ENCODE data around the gene FADD. TPM values are rescaled to one million over a fixed set of nuclear protein-coding genes. Genes with fewer than 3 reads are reported as not detected.

FADD gene
- total and polyA plus RNA-seq, 2 experiments from 2014 or later = 30.1 to 37.1 TPM

DNA sequence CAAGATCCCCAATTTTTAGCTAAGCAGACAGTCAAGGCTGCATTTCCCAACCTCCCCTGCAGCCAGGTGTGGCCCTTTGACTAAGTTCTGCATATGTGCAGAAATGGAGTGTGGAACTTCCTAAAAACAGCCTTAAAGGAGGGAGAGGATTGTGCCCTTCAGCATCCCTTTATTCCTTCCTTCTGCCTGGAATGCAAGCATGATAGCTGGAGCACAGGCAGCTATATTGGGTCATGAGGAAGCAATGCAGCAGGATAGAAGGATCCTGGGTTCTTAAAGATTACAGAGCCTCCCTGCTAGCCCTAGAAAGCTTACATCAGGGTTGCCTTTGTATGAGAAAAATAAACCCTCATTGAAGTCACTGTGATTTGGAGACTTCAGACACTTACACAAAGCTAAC lies 29.9 kb downstream of the FADD start:
- H3K36me3 ChIP-seq = no peaks in the 10 kb centered on the region
- no peak overlapping the region for H3K4me3 ChIP-seq
- no peak for DNase-seq (ENCODE audit: low read depth in 1 of 2, low spot score in 1 of 2)
- no peaks in the 10 kb centered on the region for H3K27me3 ChIP-seq
- H3K9me3 ChIP-seq (ENCODE audit: low read depth) = no peaks in the 10 kb centered on the region
- no peak for TF ChIP-seq CTCF (IDR thresholded peaks at IDR 0.05; ENCODE audit: low read depth, low read length)
- no peaks in the 10 kb centered on the region for H3K4me1 ChIP-seq (ENCODE audit: low read depth)
- H3K27ac ChIP-seq = no peak overlapping the region

- Histone ChIP-seq H3K9me3 (ENCODE audit: low read depth) (no peaks in the 10 kb centered on the region), H3K4me3 (no peak overlapping the region), H3K4me1 (ENCODE audit: low read depth) (no peaks in the 10 kb centered on the region), H3K36me3 (no peaks in the 10 kb centered on the region), H3K27ac (no peak overlapping the region), H3K27me3 (no peaks in the 10 kb centered on the region)
- DNase-seq (ENCODE audit: low read depth in 1 of 2, low spot score in 1 of 2) = peak in 1 of 2 donors; percentile 69
- no peak for TF ChIP-seq CTCF (IDR thresholded peaks at IDR 0.05; ENCODE audit: low read depth, low read length)
Measured at GRCh38 chr11:70233511-70233934, 30.4 kb downstream of the FADD start.

DNA sequence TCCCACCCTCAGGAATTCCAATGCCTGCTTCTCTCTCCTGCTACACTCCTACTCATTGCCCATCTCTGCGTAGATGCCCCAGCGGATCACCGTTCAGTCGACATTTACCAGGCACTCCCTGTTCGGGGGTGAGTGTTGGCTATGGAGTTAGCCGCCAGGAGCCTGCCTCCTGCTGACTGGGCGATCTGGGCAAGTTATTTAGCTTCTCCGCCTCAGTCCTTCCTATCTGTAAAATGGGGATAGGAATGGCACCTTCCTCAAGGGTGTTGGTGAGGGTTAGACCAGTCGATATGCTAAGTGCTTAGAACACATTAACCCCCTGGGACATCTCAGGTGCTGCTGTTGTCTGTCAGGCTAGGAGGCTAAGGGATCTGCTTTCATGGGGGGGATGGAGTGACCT lies 30.9 kb downstream of the FADD start:
- Histone ChIP-seq H3K4me3 (no peak overlapping the region), H3K36me3 (no peaks in the 10 kb centered on the region), H3K9me3 (ENCODE audit: low read depth) (no peaks in the 10 kb centered on the region), H3K4me1 (ENCODE audit: low read depth) (no peaks in the 10 kb centered on the region), H3K27ac (no peak overlapping the region), H3K27me3 (no peaks in the 10 kb centered on the region)
- no peak for DNase-seq (ENCODE audit: low read depth in 1 of 2, low spot score in 1 of 2)
- TF ChIP-seq CTCF (IDR thresholded peaks at IDR 0.05; ENCODE audit: low read depth, low read length) = no peak

- TF ChIP-seq CTCF (IDR thresholded peaks at IDR 0.05; ENCODE audit: low read depth, low read length) = no peak
- H3K36me3 ChIP-seq = no peaks in the 10 kb centered on the region
- H3K4me1 ChIP-seq (ENCODE audit: low read depth) = no peaks in the 10 kb centered on the region
- no peaks in the 10 kb centered on the region for H3K9me3 ChIP-seq (ENCODE audit: low read depth)
- H3K27ac ChIP-seq = no peak overlapping the region
- H3K4me3 ChIP-seq = no peak overlapping the region
- no peak for DNase-seq (ENCODE audit: low read depth in 1 of 2, low spot score in 1 of 2)
- no peaks in the 10 kb centered on the region for H3K27me3 ChIP-seq
Measured at GRCh38 chr11:70240337-70240736, 37.2 kb downstream of the FADD start.

DNA sequence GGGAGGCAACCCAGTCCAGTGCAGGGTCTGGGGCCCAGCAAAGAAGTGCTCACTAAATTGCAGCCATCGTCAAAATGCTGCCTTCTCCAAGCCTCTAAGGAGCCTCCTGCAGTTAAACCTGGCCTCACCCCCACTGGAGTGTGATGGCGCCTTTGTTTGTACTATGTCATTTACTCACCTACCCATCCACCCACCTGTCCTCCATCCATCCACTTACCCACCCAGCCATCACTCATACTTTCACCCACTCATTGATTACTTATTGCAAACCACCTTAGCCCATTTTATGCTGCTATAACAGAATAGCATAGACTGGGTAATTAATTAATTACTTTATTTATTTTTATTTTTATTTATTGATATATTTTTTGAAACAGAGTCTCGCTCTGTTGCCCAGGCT lies 38.6 kb downstream of the FADD start:
- H3K27me3 ChIP-seq = no peaks in the 10 kb centered on the region
- no peak for TF ChIP-seq CTCF (IDR thresholded peaks at IDR 0.05; ENCODE audit: low read depth, low read length)
- no peaks in the 10 kb centered on the region for H3K4me1 ChIP-seq (ENCODE audit: low read depth)
- no peak overlapping the region for H3K27ac ChIP-seq
- no peaks in the 10 kb centered on the region for H3K36me3 ChIP-seq
- no peaks in the 10 kb centered on the region for H3K9me3 ChIP-seq (ENCODE audit: low read depth)
- no peak overlapping the region for H3K4me3 ChIP-seq
- no peak for DNase-seq (ENCODE audit: low read depth in 1 of 2, low spot score in 1 of 2)

DNA sequence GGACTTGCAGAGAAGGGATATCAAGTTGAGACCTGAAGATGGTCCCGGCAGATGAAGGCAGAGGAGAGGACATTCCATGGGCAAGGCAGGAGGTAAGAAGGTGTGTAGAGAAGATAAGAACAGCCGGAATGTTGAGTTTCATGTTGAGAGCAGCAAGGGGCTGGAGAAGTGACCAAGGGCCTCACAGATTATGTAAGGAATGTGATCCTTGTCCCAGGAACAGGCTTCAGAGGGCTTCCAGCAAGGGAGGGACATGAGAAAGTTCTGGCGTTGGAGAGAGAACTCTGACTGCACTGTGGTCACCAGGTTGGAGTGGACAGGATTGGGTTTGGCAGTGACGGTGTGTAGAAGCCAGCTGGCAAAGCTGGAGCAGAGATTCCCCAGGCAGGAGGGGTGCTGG lies 39.8 kb downstream of the FADD start:
- no peak for TF ChIP-seq CTCF (IDR thresholded peaks at IDR 0.05; ENCODE audit: low read depth, low read length)
- Histone ChIP-seq H3K27ac (no peak overlapping the region), H3K4me1 (ENCODE audit: low read depth) (no peaks in the 10 kb centered on the region), H3K4me3 (no peak overlapping the region), H3K9me3 (ENCODE audit: low read depth) (no peaks in the 10 kb centered on the region), H3K36me3 (no peaks in the 10 kb centered on the region), H3K27me3 (no peaks in the 10 kb centered on the region)
- DNase-seq (ENCODE audit: low read depth in 1 of 2, low spot score in 1 of 2) = no peak

All from cardiac muscle cell (in vitro differentiated cells and primary cell).